GM12878 (cell line): ENCODE measurements around the gene NFE2. TPM values are rescaled to one million over a fixed set of nuclear protein-coding genes. Genes with fewer than 3 reads are reported as not detected.

Experiments used
- ATAC-seq: fragments of 200-7000 bp; cut with Tn5 transposase; 3 replicates; pipeline ENCODE4 v1.9.1; 2020; ENCODE audit warnings: mild to moderate bottlenecking, moderate library complexity
- BruUV-seq: library from RNA; stranded (reverse); fragments of 400-500 nt; replicated peaks from 2 replicates; lab custom pipeline; 2021; lab: Mats Ljungman, UMichigan
- CTCF ChIA-PET: fragments of 300-600 bp; sonication (Branson Sonifier 250); formaldehyde crosslinking; extraction: SDS; loops from one replicate; lab custom pipeline; 2021; ENCODE audit warnings: inconsistent platforms; lab: Yijun Ruan, JAX
- POLR2A ChIA-PET: fragments of 350-600 bp; formaldehyde crosslinking; extraction: SDS; loops from one replicate; lab custom pipeline; 2021; ENCODE audit warnings: inconsistent platforms; lab: Charles Lee
- RAD21 ChIA-PET: fragments of 300-600 bp; sonication (Branson Sonifier 250); formaldehyde crosslinking; loops from one replicate; lab custom pipeline; 2023; ENCODE audit warnings: antibody characterized with exemption; ENCODE audit not compliant: unreplicated experiment; lab: Charles Lee
- SMC1A ChIA-PET: fragments of 300-600 bp; sonication (Branson Sonifier 250); formaldehyde crosslinking; loops from one replicate; lab custom pipeline; 2023; ENCODE audit not compliant: unreplicated experiment, uncharacterized antibody; lab: Charles Lee
- DNase-seq: peaks from one replicate; pipeline ENCODE4 v3.0.0-alpha.2; 2011; ENCODE audit warnings: low read depth, low spot score
- FAIRE-seq: peaks from 3 replicates; lab custom pipeline; 2011; peaks lifted over from hg19 to GRCh38; lab: Jason Lieb, UNC
- H2AFZ ChIP-seq: 2 replicates; pipeline ENCODE4 v1.6.0; 2011; ENCODE audit warnings: low read depth, low read length, control low read depth; ENCODE audit not compliant: control insufficient read depth
- H3K27ac ChIP-seq: 2 replicates; pipeline ENCODE4 v1.5.1; 2011; ENCODE audit warnings: control low read depth; ENCODE audit not compliant: control insufficient read depth, insufficient read depth
- H3K27me3 ChIP-seq, 2 experiments: replicated peaks in 1 of 2; 2 replicates each; pipeline versions ENCODE4 v1.6.0 to v1.6.1; 2011; ENCODE audit warnings: low read length in 1 of 2; ENCODE audit not compliant: control insufficient read depth in 2 of 2, insufficient read depth in 2 of 2
- H3K36me3 ChIP-seq, 2 experiments: 2 replicates each; pipeline ENCODE4 v1.5.1; 2011; ENCODE audit warnings: low read length in 1 of 2; ENCODE audit not compliant: control insufficient read depth in 2 of 2, insufficient read depth in 2 of 2
- H3K4me1 ChIP-seq: 2 replicates; pipeline ENCODE4 v1.6.1; 2011; ENCODE audit warnings: mild to moderate bottlenecking, low read length, moderate library complexity, mixed read lengths; ENCODE audit not compliant: control insufficient read depth, insufficient read depth
- H3K4me2 ChIP-seq: 2 replicates; pipeline ENCODE4 v1.6.0; 2011; ENCODE audit warnings: control low read depth; ENCODE audit not compliant: control insufficient read depth, insufficient read depth
- H3K4me3 ChIP-seq: fragments of 200-600 bp; sonication (generic); 2 replicates; pipeline ENCODE4 v1.5.1; 2016
- H3K79me2 ChIP-seq: 2 replicates; pipeline ENCODE4 v1.6.0; 2011; ENCODE audit warnings: low read length; ENCODE audit not compliant: control insufficient read depth, insufficient read depth
- H3K9ac ChIP-seq: 2 replicates; pipeline ENCODE4 v1.8.0; 2011; ENCODE audit warnings: low read length, control low read depth, mixed read lengths; ENCODE audit not compliant: control insufficient read depth, insufficient read depth
- H3K9me3 ChIP-seq: replicated peaks from 3 replicates; pipeline ENCODE4 v1.5.1; 2011; ENCODE audit warnings: mild to moderate bottlenecking, low read length; ENCODE audit not compliant: control insufficient read depth, insufficient read depth
- H4K20me1 ChIP-seq: 2 replicates; pipeline ENCODE4 v1.6.0; 2011; ENCODE audit not compliant: control insufficient read depth, insufficient read depth
- BRCA1 ChIP-seq: IDR thresholded peaks from 2 replicates; pipeline ENCODE4 v1.6.1; 2011; ENCODE audit warnings: low read depth, low read length, improper control_type of control experiment
- CBX5 ChIP-seq: sonication (generic); IDR thresholded peaks from 2 replicates; pipeline ENCODE4 v1.6.1; 2016; ENCODE audit warnings: low read depth, moderate library complexity, mild to moderate bottlenecking, inconsistent platforms
- CTCF ChIP-seq, 3 experiments: IDR thresholded peaks in 2 of 3; conservative IDR thresholded peaks in 1 of 3; 2 replicates each; pipeline ENCODE4 v1.5.1; 2011; ENCODE audit warnings: low read depth in 3 of 3, low read length in 3 of 3, mild to moderate bottlenecking in 3 of 3, control low read depth in 2 of 3, moderate library complexity in 2 of 3, inconsistent platforms in 1 of 3, mixed read lengths in 1 of 3; ENCODE audit not compliant: control insufficient read depth in 2 of 3, insufficient read depth in 1 of 3; ENCODE audit errors: extremely low read depth in 1 of 3
- KAT2A ChIP-seq: conservative IDR thresholded peaks from 2 replicates; pipeline ENCODE4 v1.6.1; 2011; ENCODE audit warnings: low read depth, low read length; ENCODE audit not compliant: control insufficient read depth
- NR2C1 ChIP-seq: fragments of 450-650 bp; IDR thresholded peaks from 2 replicates; pipeline ENCODE4 v1.6.1; 2017; ENCODE audit warnings: antibody characterized with exemption, mild to moderate bottlenecking, moderate library complexity
- NR2F1 ChIP-seq: fragments of 450-650 bp; conservative IDR thresholded peaks from 2 replicates; pipeline ENCODE4 v1.6.1; 2017; ENCODE audit warnings: mild to moderate bottlenecking
- RAD21 ChIP-seq: IDR thresholded peaks from 2 replicates; pipeline ENCODE4 v1.6.1; 2011; ENCODE audit warnings: mild to moderate bottlenecking, low read depth, low read length, moderate library complexity; ENCODE audit not compliant: insufficient read depth
- RUNX3 ChIP-seq: IDR thresholded peaks from 2 replicates; pipeline ENCODE4 v1.6.1; 2012; ENCODE audit warnings: low read length, inconsistent platforms
- SMC3 ChIP-seq: IDR thresholded peaks from 2 replicates; pipeline ENCODE4 v1.6.1; 2011; ENCODE audit warnings: low read length, improper control_type of control experiment, borderline replicate concordance
- YY1 ChIP-seq: IDR thresholded peaks from 2 replicates; pipeline ENCODE4 v1.6.1; 2011; ENCODE audit warnings: low read depth, mild to moderate bottlenecking, low read length
- WGBS: methylation state at CpG from one replicate; pipeline ENCODE4 v1.1.6; 2016; ENCODE audit warnings: low lambda C conversion rate; ENCODE audit not compliant: insufficient replicate concordance, insufficient coverage; ENCODE audit errors: missing lambda C conversion rate; 5-methylcytosine and 5-hydroxymethylcytosine counted together
- in situ Hi-C: fragments of 300-500 bp; cut with MboI; formaldehyde crosslinking; loops from 9 replicates; pipeline ENCODE4 v1.14.3; 2018; ENCODE audit warnings: mixed read lengths
- intact Hi-C: fragments of 100-400 bp; cut with micrococcal nuclease; formaldehyde crosslinking; loops from one replicate; pipeline ENCODE4 v1.14.2; 2022; ENCODE audit not compliant: unreplicated experiment
- polyA plus RNA-seq, 11 experiments: library from polyadenylated mRNA; depleted of rRNA in 4 of 11; unstranded in 6 of 11; stranded (reverse) in 5 of 11; fragments of >200 nt; fragmentation: Nextera tagmentation in 4 of 11; fragmentation: Illumina TruSeq in 1 of 11; extraction: Ambion mirVana in 4 of 11; extraction: Trizol in 1 of 11; gene quantifications; 1 replicate in 1 of 11; 2 replicates in 10 of 11; pipeline versions ENCODE4 v1.2.1 to v1.2.3, GENCODE V29; 2011 to 2016; ENCODE audit warnings: inconsistent platforms in 2 of 11, missing spikeins in 2 of 11, low read depth in 1 of 11
- total RNA-seq, 4 experiments: library from RNA; depleted of rRNA in 3 of 4; stranded (reverse); fragments of >200 nt in 3 of 4; fragmentation: Illumina TruSeq in 1 of 4; extraction: Trizol in 1 of 4; gene quantifications; 2 replicates each; pipeline versions ENCODE4 v1.2.1 to v1.2.3, GENCODE V29; 2013 to 2021
- TF ChIP-seq, protein P1 (sequence below): fragments of 450-650 bp; IDR thresholded peaks from 2 replicates; pipeline ENCODE4 v1.6.1; 2016; ENCODE audit warnings: mild to moderate bottlenecking
- TF ChIP-seq, protein P2 (sequence below): fragments of 450-650 bp; IDR thresholded peaks from 2 replicates; pipeline ENCODE4 v1.6.1; 2017; ENCODE audit warnings: mild to moderate bottlenecking, moderate library complexity

Gene NFE2
- total and polyA plus RNA-seq, 10 of the 15 experiments (the other 5 are each of a cell fraction or from before 2014, with no cell fraction given): 0.06 to 0.28 TPM; not detected in 8

- Histone ChIP-seq H3K9ac (no peak overlapping the region), H3K4me3 (no peak overlapping the region), H3K4me2 (no peak overlapping the region), H3K4me1 (no peaks in the 10 kb centered on the region), H3K36me3 (no peaks in the 10 kb centered on the region), H3K79me2 (no peaks in the 10 kb centered on the region), H2AFZ (no peak overlapping the region), H4K20me1 (no peaks in the 10 kb centered on the region), H3K27me3 (peaks cover 0 to 4% of the 10 kb centered on the region in 2 experiments), H3K27ac (no peak overlapping the region), H3K9me3 (no peaks in the 10 kb centered on the region)
- ChIA-PET CTCF (interaction anchor here (0.9 to 9.5 kb wide), 28 partner anchors 8 to 90 kb away, joined by 3 to 116 read pairs (median 6); partner anchors contain the start of genes CBX5, COPZ1, HNRNPA1 and ZNF385A), POLR2A (interaction anchor here (0.6 to 3.0 kb wide), 3 partner anchors 19 to 65 kb away, joined by 5 to 10 read pairs (median 6); partner anchors contain the start of gene COPZ1), SMC1A (interaction anchor here (0.9 to 2.7 kb wide), 11 partner anchors 10 to 85 kb away, joined by 3 to 17 read pairs (median 5); partner anchors contain the start of gene COPZ1), RAD21 (interaction anchor here (1.0 to 3.1 kb wide), 7 partner anchors 14 to 85 kb away, joined by 3 to 14 read pairs (median 5); partner anchors contain the start of genes COPZ1 and HNRNPA1)
- TF ChIP-seq, protein P1, sequence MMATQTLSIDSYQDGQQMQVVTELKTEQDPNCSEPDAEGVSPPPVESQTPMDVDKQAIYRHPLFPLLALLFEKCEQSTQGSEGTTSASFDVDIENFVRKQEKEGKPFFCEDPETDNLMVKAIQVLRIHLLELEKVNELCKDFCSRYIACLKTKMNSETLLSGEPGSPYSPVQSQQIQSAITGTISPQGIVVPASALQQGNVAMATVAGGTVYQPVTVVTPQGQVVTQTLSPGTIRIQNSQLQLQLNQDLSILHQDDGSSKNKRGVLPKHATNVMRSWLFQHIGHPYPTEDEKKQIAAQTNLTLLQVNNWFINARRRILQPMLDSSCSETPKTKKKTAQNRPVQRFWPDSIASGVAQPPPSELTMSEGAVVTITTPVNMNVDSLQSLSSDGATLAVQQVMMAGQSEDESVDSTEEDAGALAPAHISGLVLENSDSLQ: no peak
- TF ChIP-seq RAD21 (peak; percentile 86), YY1 (peak; percentile 37; the same call in 1 of the 2 replicates), KAT2A (no peak), NR2F1 (peak; percentile 99), RUNX3 (peak; percentile 22; the same call in 1 of the 2 replicates), SMC3 (peak; percentile 83), NR2C1 (peak; percentile 79), CBX5 (no peak), CTCF (IDR thresholded peaks at IDR 0.05 in 2 of 3, conservative IDR thresholded peaks at IDR 0.05 in 1 of 3; ENCODE audit: control insufficient read depth in 2 of 3, extremely low read depth in 1 of 3, insufficient read depth in 1 of 3, low read depth in 3 of 3, low read length in 3 of 3) (peak; percentile 74 to 94 (median 91)), BRCA1 (no peak)
- TF ChIP-seq, protein P2, sequence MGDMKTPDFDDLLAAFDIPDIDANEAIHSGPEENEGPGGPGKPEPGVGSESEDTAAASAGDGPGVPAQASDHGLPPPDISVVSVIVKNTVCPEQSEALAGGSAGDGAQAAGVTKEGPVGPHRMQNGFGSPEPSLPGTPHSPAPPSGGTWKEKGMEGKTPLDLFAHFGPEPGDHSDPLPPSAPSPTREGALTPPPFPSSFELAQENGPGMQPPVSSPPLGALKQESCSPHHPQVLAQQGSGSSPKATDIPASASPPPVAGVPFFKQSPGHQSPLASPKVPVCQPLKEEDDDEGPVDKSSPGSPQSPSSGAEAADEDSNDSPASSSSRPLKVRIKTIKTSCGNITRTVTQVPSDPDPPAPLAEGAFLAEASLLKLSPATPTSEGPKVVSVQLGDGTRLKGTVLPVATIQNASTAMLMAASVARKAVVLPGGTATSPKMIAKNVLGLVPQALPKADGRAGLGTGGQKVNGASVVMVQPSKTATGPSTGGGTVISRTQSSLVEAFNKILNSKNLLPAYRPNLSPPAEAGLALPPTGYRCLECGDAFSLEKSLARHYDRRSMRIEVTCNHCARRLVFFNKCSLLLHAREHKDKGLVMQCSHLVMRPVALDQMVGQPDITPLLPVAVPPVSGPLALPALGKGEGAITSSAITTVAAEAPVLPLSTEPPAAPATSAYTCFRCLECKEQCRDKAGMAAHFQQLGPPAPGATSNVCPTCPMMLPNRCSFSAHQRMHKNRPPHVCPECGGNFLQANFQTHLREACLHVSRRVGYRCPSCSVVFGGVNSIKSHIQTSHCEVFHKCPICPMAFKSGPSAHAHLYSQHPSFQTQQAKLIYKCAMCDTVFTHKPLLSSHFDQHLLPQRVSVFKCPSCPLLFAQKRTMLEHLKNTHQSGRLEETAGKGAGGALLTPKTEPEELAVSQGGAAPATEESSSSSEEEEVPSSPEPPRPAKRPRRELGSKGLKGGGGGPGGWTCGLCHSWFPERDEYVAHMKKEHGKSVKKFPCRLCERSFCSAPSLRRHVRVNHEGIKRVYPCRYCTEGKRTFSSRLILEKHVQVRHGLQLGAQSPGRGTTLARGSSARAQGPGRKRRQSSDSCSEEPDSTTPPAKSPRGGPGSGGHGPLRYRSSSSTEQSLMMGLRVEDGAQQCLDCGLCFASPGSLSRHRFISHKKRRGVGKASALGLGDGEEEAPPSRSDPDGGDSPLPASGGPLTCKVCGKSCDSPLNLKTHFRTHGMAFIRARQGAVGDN: no peak
- in situ Hi-C loops (no loop called here), intact Hi-C loops (loop anchor here (1.0 to 2.0 kb wide), 2 partner anchors 66 to 74 kb away; no protein-coding TSS in a partner anchor)
- peak; percentile 81 for ATAC-seq
- no TSS peak for BruUV-seq
- DNase-seq: no peak
- 28% methylated on average over 6 of the region's 9 CpGs for WGBS
- FAIRE-seq: no peak
Measured at GRCh38 chr12:54294152-54294952, 6.5 kb downstream of the NFE2 start.
